ENCODE data around the gene ZW10. TPM values are rescaled to one million over a fixed set of nuclear protein-coding genes. Genes with fewer than 3 reads are reported as not detected.
A peak's percentile ranks its signal among the peaks of the same experiment; 100 is the strongest.

Gene ZW10
- total and polyA plus RNA-seq, 4 experiments from 2014 or later: 8.7 to 14.0 (median 10.5) TPM

DNA sequence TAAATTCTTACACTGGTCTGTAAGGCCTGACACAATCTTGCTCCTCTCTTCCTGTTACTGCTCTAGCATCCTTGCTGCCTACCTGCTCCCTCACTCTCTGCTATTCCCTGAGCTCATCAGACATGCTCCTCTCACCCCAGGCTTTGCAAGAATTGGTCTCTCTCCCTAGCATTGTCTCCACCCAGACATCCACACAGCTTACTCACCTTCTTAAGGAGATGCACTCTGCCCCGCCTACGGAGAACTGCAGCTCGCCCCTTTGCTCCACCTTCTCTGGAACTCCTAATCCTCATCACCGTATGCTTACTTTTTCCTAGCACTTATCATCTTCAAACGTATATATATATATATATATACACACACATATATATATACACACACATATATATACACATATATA lies 44.0 kb downstream of the ZW10 start:
- Mint-ChIP-seq H3K4me1 (no peaks in the 10 kb centered on the region), H3K27me3 (no peaks in the 10 kb centered on the region), H3K9me3 (peaks cover 0 to 1% (median 0%) of the 10 kb centered on the region in 8 donors), H3K4me3 (no peak overlapping the region), H3K36me3 (peaks cover 25 to 29% of the 10 kb centered on the region in 2 donors), H3K27ac (no peak overlapping the region)
- no peaks in the 10 kb centered on the region for H3K4me1 ChIP-seq (ENCODE audit: insufficient read depth, low read length)
- POLR2A ChIA-PET (ENCODE audit: partially characterized antibody): no interaction called here
- DNase-seq: no peak
- H3K36me3 ChIP-seq (ENCODE audit: insufficient read depth, low read length): peaks cover 9% of the 10 kb centered on the region
- CTCF ChIA-PET (ENCODE audit: partially characterized antibody): interaction anchor here (1.0 to 1.5 kb wide), 2 partner anchors 70 to 423 kb away, joined by 3 to 4 read pairs; no protein-coding TSS in a partner anchor
- no peaks in the 10 kb centered on the region for H3K9me3 ChIP-seq (ENCODE audit: control insufficient read depth in 1 of 2, low read length in 2 of 2)
- H3K27me3 ChIP-seq (ENCODE audit: insufficient read depth, low read length): no peaks in the 10 kb centered on the region
- no peak overlapping the region for H3K4me3 ChIP-seq (ENCODE audit: low read length in 2 of 2)
- intact Hi-C loops (cut with micrococcal nuclease): no loop called here
- H3K27ac ChIP-seq (ENCODE audit: low read depth, low read length): no peak overlapping the region

DNA sequence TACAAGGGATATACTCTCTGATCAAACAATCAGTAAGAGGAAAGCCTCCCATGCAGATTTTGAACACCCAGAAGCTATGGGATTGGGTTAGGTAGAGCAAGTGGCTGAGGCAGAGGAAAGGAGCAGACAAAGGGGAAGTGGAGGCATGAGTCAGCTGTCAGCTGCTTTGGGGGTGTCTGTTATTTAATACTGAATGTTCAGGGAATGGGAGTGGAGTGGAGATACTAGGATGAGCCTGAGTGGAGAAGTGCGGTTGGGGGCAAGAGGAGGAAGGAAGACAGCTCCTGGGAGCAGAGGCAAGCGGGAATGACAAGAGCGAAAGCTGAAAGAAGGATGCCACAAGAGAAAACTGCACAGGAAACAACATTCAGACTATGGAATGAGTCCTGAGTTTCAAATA lies 44.7 kb downstream of the ZW10 start:
- H3K4me1 ChIP-seq (ENCODE audit: insufficient read depth, low read length): no peaks in the 10 kb centered on the region
- H3K4me3 ChIP-seq (ENCODE audit: low read length in 2 of 2): no peak overlapping the region
- POLR2A ChIA-PET (ENCODE audit: partially characterized antibody): no interaction called here
- no peak overlapping the region for H3K27ac ChIP-seq (ENCODE audit: low read depth, low read length)
- Mint-ChIP-seq H3K36me3 (peaks cover 19 to 22% of the 10 kb centered on the region in 2 donors), H3K4me1 (no peaks in the 10 kb centered on the region), H3K27ac (no peak overlapping the region), H3K9me3 (peaks cover 0 to 1% (median 0%) of the 10 kb centered on the region in 8 donors), H3K4me3 (no peak overlapping the region), H3K27me3 (no peaks in the 10 kb centered on the region)
- intact Hi-C loops (cut with micrococcal nuclease): no loop called here
- CTCF ChIA-PET (ENCODE audit: partially characterized antibody): no interaction called here
- DNase-seq: no peak
- H3K36me3 ChIP-seq (ENCODE audit: insufficient read depth, low read length): peaks cover 9% of the 10 kb centered on the region
- no peaks in the 10 kb centered on the region for H3K27me3 ChIP-seq (ENCODE audit: insufficient read depth, low read length)
- H3K9me3 ChIP-seq (ENCODE audit: control insufficient read depth in 1 of 2, low read length in 2 of 2): no peaks in the 10 kb centered on the region

GRCh38 chr11:113725913-113726312 lies 47.6 kb downstream of the ZW10 start:
- ChIA-PET CTCF (ENCODE audit: partially characterized antibody) (no interaction called here), POLR2A (ENCODE audit: partially characterized antibody) (no interaction called here)
- H3K4me1 ChIP-seq (ENCODE audit: insufficient read depth, low read length): no peaks in the 10 kb centered on the region
- Mint-ChIP-seq H3K36me3 (peaks cover 5 to 27% of the 10 kb centered on the region in 2 donors), H3K9me3 (peaks cover 0 to 2% (median 0%) of the 10 kb centered on the region in 8 donors), H3K4me1 (no peaks in the 10 kb centered on the region), H3K27ac (no peak overlapping the region), H3K4me3 (no peak overlapping the region), H3K27me3 (no peaks in the 10 kb centered on the region)
- no peaks in the 10 kb centered on the region for H3K9me3 ChIP-seq (ENCODE audit: control insufficient read depth in 1 of 2, low read length in 2 of 2)
- intact Hi-C loops (cut with micrococcal nuclease): no loop called here
- no peak overlapping the region for H3K4me3 ChIP-seq (ENCODE audit: low read length in 2 of 2)
- H3K27ac ChIP-seq (ENCODE audit: low read depth, low read length): no peak overlapping the region
- H3K27me3 ChIP-seq (ENCODE audit: insufficient read depth, low read length): no peaks in the 10 kb centered on the region
- DNase-seq: no peak
- no peaks in the 10 kb centered on the region for H3K36me3 ChIP-seq (ENCODE audit: insufficient read depth, low read length)

- Mint-ChIP-seq H3K4me1 (no peaks in the 10 kb centered on the region), H3K27me3 (no peaks in the 10 kb centered on the region), H3K4me3 (no peak overlapping the region), H3K9me3 (peaks cover 0 to 2% (median 0%) of the 10 kb centered on the region in 8 donors), H3K36me3 (peaks cover 2 to 32% of the 10 kb centered on the region in 2 donors), H3K27ac (no peak overlapping the region)
- H3K4me1 ChIP-seq (ENCODE audit: insufficient read depth, low read length): no peaks in the 10 kb centered on the region
- H3K27ac ChIP-seq (ENCODE audit: low read depth, low read length): no peak overlapping the region
- CTCF ChIA-PET (ENCODE audit: partially characterized antibody): no interaction called here
- DNase-seq: no peak
- intact Hi-C loops (cut with micrococcal nuclease): no loop called here
- H3K27me3 ChIP-seq (ENCODE audit: insufficient read depth, low read length): no peaks in the 10 kb centered on the region
- H3K4me3 ChIP-seq (ENCODE audit: low read length in 2 of 2): no peak overlapping the region
- POLR2A ChIA-PET (ENCODE audit: partially characterized antibody): no interaction called here
- no peaks in the 10 kb centered on the region for H3K36me3 ChIP-seq (ENCODE audit: insufficient read depth, low read length)
- no peaks in the 10 kb centered on the region for H3K9me3 ChIP-seq (ENCODE audit: control insufficient read depth in 1 of 2, low read length in 2 of 2)
Observed at GRCh38 chr11:113725407-113725806, 48.1 kb downstream of the ZW10 start.

GRCh38 chr11:113724778-113725177 lies 48.7 kb downstream of the ZW10 start:
- no peak for DNase-seq
- H3K4me3 Mint-ChIP-seq: no peak overlapping the region
- H3K4me1 ChIP-seq (ENCODE audit: insufficient read depth, low read length): no peaks in the 10 kb centered on the region
- no peaks in the 10 kb centered on the region for H3K27me3 ChIP-seq (ENCODE audit: insufficient read depth, low read length)
- H3K36me3 ChIP-seq (ENCODE audit: insufficient read depth, low read length): no peaks in the 10 kb centered on the region
- no peaks in the 10 kb centered on the region for H3K4me1 Mint-ChIP-seq
- peaks cover 0 to 2% (median 0%) of the 10 kb centered on the region in 8 donors for H3K9me3 Mint-ChIP-seq
- intact Hi-C loops (cut with micrococcal nuclease): no loop called here
- no peak overlapping the region for H3K4me3 ChIP-seq (ENCODE audit: low read length in 2 of 2)
- POLR2A ChIA-PET (ENCODE audit: partially characterized antibody): no interaction called here
- H3K27me3 Mint-ChIP-seq: no peaks in the 10 kb centered on the region
- H3K9me3 ChIP-seq (ENCODE audit: control insufficient read depth in 1 of 2, low read length in 2 of 2): no peaks in the 10 kb centered on the region
- H3K27ac ChIP-seq (ENCODE audit: low read depth, low read length): no peak overlapping the region
- peaks cover 2 to 34% of the 10 kb centered on the region in 2 donors for H3K36me3 Mint-ChIP-seq
- H3K27ac Mint-ChIP-seq: peak overlapping the region in 1 of 7 donors; percentile 1
- CTCF ChIA-PET (ENCODE audit: partially characterized antibody): no interaction called here

GRCh38 chr11:113723787-113724186 lies 49.7 kb downstream of the ZW10 start:
- intact Hi-C loops (cut with micrococcal nuclease): no loop called here
- Histone ChIP-seq H3K4me1 (ENCODE audit: insufficient read depth, low read length) (no peaks in the 10 kb centered on the region), H3K27me3 (ENCODE audit: insufficient read depth, low read length) (no peaks in the 10 kb centered on the region), H3K4me3 (ENCODE audit: low read length in 2 of 2) (no peak overlapping the region), H3K27ac (ENCODE audit: low read depth, low read length) (no peak overlapping the region), H3K36me3 (ENCODE audit: insufficient read depth, low read length) (no peaks in the 10 kb centered on the region), H3K9me3 (ENCODE audit: control insufficient read depth in 1 of 2, low read length in 2 of 2) (no peaks in the 10 kb centered on the region)
- no peak for DNase-seq
- Mint-ChIP-seq H3K27me3 (no peaks in the 10 kb centered on the region), H3K4me3 (no peak overlapping the region), H3K36me3 (peaks cover 3 to 44% of the 10 kb centered on the region in 2 donors), H3K4me1 (no peaks in the 10 kb centered on the region), H3K9me3 (peaks cover 0 to 2% (median 0%) of the 10 kb centered on the region in 8 donors), H3K27ac (no peak overlapping the region)
- ChIA-PET POLR2A (ENCODE audit: partially characterized antibody) (no interaction called here), CTCF (ENCODE audit: partially characterized antibody) (no interaction called here)

- Mint-ChIP-seq H3K4me3 (no peak overlapping the region), H3K36me3 (peaks cover 4 to 44% of the 10 kb centered on the region in 2 donors), H3K9me3 (peaks cover 0 to 2% (median 0%) of the 10 kb centered on the region in 8 donors), H3K27ac (no peak overlapping the region), H3K27me3 (no peaks in the 10 kb centered on the region), H3K4me1 (no peaks in the 10 kb centered on the region)
- Histone ChIP-seq H3K4me1 (ENCODE audit: insufficient read depth, low read length) (no peaks in the 10 kb centered on the region), H3K27me3 (ENCODE audit: insufficient read depth, low read length) (no peaks in the 10 kb centered on the region), H3K36me3 (ENCODE audit: insufficient read depth, low read length) (no peaks in the 10 kb centered on the region), H3K9me3 (ENCODE audit: control insufficient read depth in 1 of 2, low read length in 2 of 2) (no peaks in the 10 kb centered on the region), H3K4me3 (ENCODE audit: low read length in 2 of 2) (no peak overlapping the region), H3K27ac (ENCODE audit: low read depth, low read length) (no peak overlapping the region)
- intact Hi-C loops (cut with micrococcal nuclease): no loop called here
- CTCF ChIA-PET (ENCODE audit: partially characterized antibody): no interaction called here
- POLR2A ChIA-PET (ENCODE audit: partially characterized antibody): no interaction called here
- no peak for DNase-seq
Observed at GRCh38 chr11:113722934-113723333, 50.6 kb downstream of the ZW10 start.

DNA sequence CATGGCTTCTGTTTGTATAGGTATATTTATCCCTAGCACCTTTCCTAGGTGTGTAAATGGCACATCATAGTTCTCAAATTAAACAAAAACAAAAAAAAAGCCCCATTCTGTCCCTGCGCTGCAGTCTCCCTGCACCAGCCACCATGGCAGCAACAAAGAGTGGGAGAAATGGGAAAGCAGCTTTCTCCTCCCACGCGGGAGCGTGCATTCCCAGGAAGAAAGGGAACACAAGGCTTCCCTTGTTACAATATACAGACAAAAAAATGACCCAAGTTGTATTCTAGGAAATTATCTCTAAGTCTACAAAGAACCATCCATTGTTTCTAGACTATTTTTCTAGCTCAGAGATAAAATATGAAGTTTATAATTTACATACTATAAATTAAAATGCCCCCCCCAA lies 51.3 kb downstream of the ZW10 start:
- H3K4me1 ChIP-seq (ENCODE audit: insufficient read depth, low read length): no peaks in the 10 kb centered on the region
- Mint-ChIP-seq H3K27me3 (no peaks in the 10 kb centered on the region), H3K36me3 (peaks cover 9 to 44% of the 10 kb centered on the region in 2 donors), H3K4me1 (no peaks in the 10 kb centered on the region), H3K4me3 (no peak overlapping the region), H3K9me3 (peaks cover 0 to 3% (median 0%) of the 10 kb centered on the region in 8 donors), H3K27ac (no peak overlapping the region)
- POLR2A ChIA-PET (ENCODE audit: partially characterized antibody): no interaction called here
- intact Hi-C loops (cut with micrococcal nuclease): no loop called here
- no peak for DNase-seq
- CTCF ChIA-PET (ENCODE audit: partially characterized antibody): no interaction called here
- H3K27me3 ChIP-seq (ENCODE audit: insufficient read depth, low read length): no peaks in the 10 kb centered on the region
- no peaks in the 10 kb centered on the region for H3K9me3 ChIP-seq (ENCODE audit: control insufficient read depth in 1 of 2, low read length in 2 of 2)
- no peak overlapping the region for H3K4me3 ChIP-seq (ENCODE audit: low read length in 2 of 2)
- H3K27ac ChIP-seq (ENCODE audit: low read depth, low read length): no peak overlapping the region
- no peaks in the 10 kb centered on the region for H3K36me3 ChIP-seq (ENCODE audit: insufficient read depth, low read length)
